Activated naive CD4-positive, alpha-beta T cell treated with anti-CD3 and anti-CD28 coated beads, Interleukin-2, amount 10 ng/mL, durations not matched to agents 7 days and 5 days (primary cell): ENCODE results near the gene LRRC38.
"Not testable (repeated sequence)": the region's sequence is repeated elsewhere in the genome, so short reads cannot be mapped to it uniquely, and the experiment has no call there.

ENCODE experiments used
- CTCF ChIA-PET: fragments of 350-600 bp; sonication (Branson Sonifier 250); formaldehyde crosslinking; loops from one replicate; lab custom pipeline; 2021; ENCODE audit warnings: antibody characterized with exemption; lab: Charles Lee
- DNase-seq: peaks from one replicate; pipeline ENCODE4 v3.0.0-alpha.2; 2020
- H3K27ac Mint-ChIP-seq: one replicate; pipeline ENCODE4 v1.8.0; 2021; ENCODE audit warnings: mild to moderate bottlenecking, moderate library complexity, mixed read lengths
- H3K27me3 Mint-ChIP-seq: one replicate; pipeline ENCODE4 v1.8.0; 2021; ENCODE audit warnings: mild to moderate bottlenecking, mixed read lengths
- H3K36me3 Mint-ChIP-seq: one replicate; pipeline ENCODE4 v1.8.0; 2021; ENCODE audit warnings: mixed read lengths
- H3K4me1 Mint-ChIP-seq: one replicate; pipeline ENCODE4 v1.8.0; 2021; ENCODE audit warnings: mixed read lengths
- H3K4me3 Mint-ChIP-seq: one replicate; pipeline ENCODE4 v1.8.0; 2021; ENCODE audit warnings: mild to moderate bottlenecking, moderate library complexity, mixed read lengths
- H3K9me3 Mint-ChIP-seq: one replicate; pipeline ENCODE4 v1.8.0; 2021; ENCODE audit warnings: mixed read lengths

LRRC38 gene

GRCh38 chr1:13465515-13465914 is 48.3 kb downstream of the LRRC38 start:
- H3K4me1 Mint-ChIP-seq: no peaks in the 10 kb centered on the region
- H3K36me3 Mint-ChIP-seq: no peaks in the 10 kb centered on the region
- H3K4me3 Mint-ChIP-seq: no peak overlapping the region
- no peaks in the 10 kb centered on the region for H3K9me3 Mint-ChIP-seq
- CTCF ChIA-PET: no interaction called here
- DNase-seq: no peak
- no peak overlapping the region for H3K27ac Mint-ChIP-seq
- no peaks in the 10 kb centered on the region for H3K27me3 Mint-ChIP-seq

- DNase-seq: no peak
- Mint-ChIP-seq H3K9me3 (no peaks in the 10 kb centered on the region), H3K36me3 (no peaks in the 10 kb centered on the region), H3K4me3 (no peak overlapping the region), H3K4me1 (no peaks in the 10 kb centered on the region), H3K27me3 (no peaks in the 10 kb centered on the region), H3K27ac (no peak overlapping the region)
- CTCF ChIA-PET: no interaction called here
These were observed 51.1 kb downstream of the LRRC38 start for GRCh38 chr1:13462682-13463081.

GRCh38 chr1:13461977-13462376 is 51.8 kb downstream of the LRRC38 start:
- H3K4me1 Mint-ChIP-seq: no peaks in the 10 kb centered on the region
- H3K36me3 Mint-ChIP-seq: no peaks in the 10 kb centered on the region
- DNase-seq: no peak
- no peak overlapping the region for H3K27ac Mint-ChIP-seq
- CTCF ChIA-PET: no interaction called here
- H3K4me3 Mint-ChIP-seq: no peak overlapping the region
- no peaks in the 10 kb centered on the region for H3K9me3 Mint-ChIP-seq
- H3K27me3 Mint-ChIP-seq: no peaks in the 10 kb centered on the region

- H3K27me3 Mint-ChIP-seq: no peaks in the 10 kb centered on the region
- H3K4me3 Mint-ChIP-seq: no peak overlapping the region
- CTCF ChIA-PET: no interaction called here
- no peaks in the 10 kb centered on the region for H3K4me1 Mint-ChIP-seq
- no peaks in the 10 kb centered on the region for H3K9me3 Mint-ChIP-seq
- no peak overlapping the region for H3K27ac Mint-ChIP-seq
- no peaks in the 10 kb centered on the region for H3K36me3 Mint-ChIP-seq
- no peak for DNase-seq
These were observed 56.8 kb downstream of the LRRC38 start for GRCh38 chr1:13456904-13457532.

GRCh38 chr1:13451399-13451965 is 62.3 kb downstream of the LRRC38 start:
- Mint-ChIP-seq H3K4me1 (no peaks in the 10 kb centered on the region), H3K27ac (no peak overlapping the region), H3K27me3 (no peaks in the 10 kb centered on the region), H3K4me3 (no peak overlapping the region), H3K36me3 (no peaks in the 10 kb centered on the region), H3K9me3 (no peaks in the 10 kb centered on the region)
- DNase-seq: no peak
- CTCF ChIA-PET: no interaction called here

- Mint-ChIP-seq H3K4me1 (no peaks in the 10 kb centered on the region), H3K27ac (no peak overlapping the region), H3K36me3 (no peaks in the 10 kb centered on the region), H3K9me3 (no peaks in the 10 kb centered on the region), H3K27me3 (no peaks in the 10 kb centered on the region), H3K4me3 (no peak overlapping the region)
- CTCF ChIA-PET: no interaction called here
- DNase-seq: no peak
These were observed 63.6 kb downstream of the LRRC38 start for GRCh38 chr1:13450204-13450603.

GRCh38 chr1:13443335-13443979 is 70.3 kb downstream of the LRRC38 start:
- no peaks in the 10 kb centered on the region for H3K4me1 Mint-ChIP-seq
- CTCF ChIA-PET: no interaction called here

GRCh38 chr1:13439104-13439783 is 74.6 kb downstream of the LRRC38 start:
- H3K27me3 Mint-ChIP-seq, DNase-seq, CTCF ChIA-PET, H3K9me3 Mint-ChIP-seq, H3K27ac Mint-ChIP-seq, H3K4me1 Mint-ChIP-seq, H3K36me3 Mint-ChIP-seq, H3K4me3 Mint-ChIP-seq: not testable (repeated sequence)

More at GRCh38 chr1:13443335-13443979, 70.3 kb downstream of the LRRC38 start:
- Mint-ChIP-seq H3K27ac (no peak overlapping the region), H3K36me3 (no peaks in the 10 kb centered on the region), H3K4me3 (no peak overlapping the region), H3K27me3 (no peaks in the 10 kb centered on the region), H3K9me3 (no peaks in the 10 kb centered on the region)
- DNase-seq: no peak

GRCh38 chr1:13435458-13435857 is 78.3 kb downstream of the LRRC38 start:
- Mint-ChIP-seq H3K4me3 (no peak overlapping the region), H3K27me3 (peaks cover 6% of the 10 kb centered on the region), H3K36me3 (no peaks in the 10 kb centered on the region), H3K4me1 (no peaks in the 10 kb centered on the region), H3K27ac (no peak overlapping the region), H3K9me3 (no peaks in the 10 kb centered on the region)
- CTCF ChIA-PET: no interaction called here
- DNase-seq: no peak

GRCh38 chr1:13433694-13434358 is 80.0 kb downstream of the LRRC38 start:
- DNase-seq, H3K27me3 Mint-ChIP-seq, H3K4me1 Mint-ChIP-seq, H3K9me3 Mint-ChIP-seq, H3K27ac Mint-ChIP-seq, H3K36me3 Mint-ChIP-seq, H3K4me3 Mint-ChIP-seq, CTCF ChIA-PET: not testable (repeated sequence)

- no peaks in the 10 kb centered on the region for H3K9me3 Mint-ChIP-seq
These were observed 81.6 kb downstream of the LRRC38 start for GRCh38 chr1:13432251-13432650.

GRCh38 chr1:13430495-13430894 is 83.3 kb downstream of the LRRC38 start:
- Mint-ChIP-seq H3K4me1 (no peaks in the 10 kb centered on the region), H3K27me3 (no peaks in the 10 kb centered on the region), H3K36me3 (no peaks in the 10 kb centered on the region), H3K9me3 (no peaks in the 10 kb centered on the region), H3K4me3 (no peak overlapping the region), H3K27ac (no peak overlapping the region)
- no peak for DNase-seq
- CTCF ChIA-PET: no interaction called here

More at GRCh38 chr1:13432251-13432650, 81.6 kb downstream of the LRRC38 start:
- CTCF ChIA-PET: no interaction called here
- H3K27ac Mint-ChIP-seq: no peak overlapping the region
- H3K4me3 Mint-ChIP-seq: no peak overlapping the region
- H3K27me3 Mint-ChIP-seq: peaks cover 6% of the 10 kb centered on the region
- H3K36me3 Mint-ChIP-seq: no peaks in the 10 kb centered on the region
- no peaks in the 10 kb centered on the region for H3K4me1 Mint-ChIP-seq
- DNase-seq: no peak
